Activated CD8-positive, alpha-beta memory T cell treated with anti-CD3 and anti-CD28 coated beads, Interleukin-2, amount 50 U/mL, for 1 hour (primary cell): ENCODE results near the gene SIGLEC15.

Source experiments
- DNase-seq: peaks from one replicate; pipeline ENCODE4 v3.0.0-alpha.2; 2020; ENCODE audit errors: extremely low read depth

The SIGLEC15 gene

GRCh38 chr18:45879681-45880655, 54.5 kb downstream of the SIGLEC15 start:
- DNase-seq = peak; percentile 13

GRCh38 chr18:45880876-45881558, 55.5 kb downstream of the SIGLEC15 start:
- DNase-seq = no peak

GRCh38 chr18:45887585-45887984, 62.1 kb downstream of the SIGLEC15 start:
- DNase-seq = no peak

- no peak for DNase-seq
Measured at GRCh38 chr18:45889419-45890064, 64.1 kb downstream of the SIGLEC15 start.

GRCh38 chr18:45890606-45891005, 65.1 kb downstream of the SIGLEC15 start:
- DNase-seq = no peak

- DNase-seq = no peak
Measured at GRCh38 chr18:45891806-45892205, 66.3 kb downstream of the SIGLEC15 start.
